ENCODE measurements around the gene RAB3C.

DNA sequence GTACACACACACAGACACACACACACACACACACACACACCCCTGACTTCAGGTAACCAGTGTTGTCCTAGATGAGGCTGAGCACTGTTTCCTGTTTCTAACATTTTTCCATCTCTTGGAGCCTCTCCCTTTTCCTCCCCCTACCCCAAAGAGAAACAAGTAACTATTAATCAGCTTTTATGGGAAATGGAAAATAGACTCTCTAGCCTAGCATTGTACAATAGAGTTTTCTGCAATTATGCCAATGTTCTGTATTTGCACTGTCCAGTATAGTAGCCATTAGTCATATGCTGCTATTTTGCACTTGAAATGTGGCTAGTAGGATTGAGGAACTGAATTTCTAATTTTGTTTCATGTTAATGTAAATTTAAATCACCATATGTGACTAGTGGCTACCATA lies 33.1 kb downstream of the RAB3C start:
- TF ChIP-seq, protein P1, sequence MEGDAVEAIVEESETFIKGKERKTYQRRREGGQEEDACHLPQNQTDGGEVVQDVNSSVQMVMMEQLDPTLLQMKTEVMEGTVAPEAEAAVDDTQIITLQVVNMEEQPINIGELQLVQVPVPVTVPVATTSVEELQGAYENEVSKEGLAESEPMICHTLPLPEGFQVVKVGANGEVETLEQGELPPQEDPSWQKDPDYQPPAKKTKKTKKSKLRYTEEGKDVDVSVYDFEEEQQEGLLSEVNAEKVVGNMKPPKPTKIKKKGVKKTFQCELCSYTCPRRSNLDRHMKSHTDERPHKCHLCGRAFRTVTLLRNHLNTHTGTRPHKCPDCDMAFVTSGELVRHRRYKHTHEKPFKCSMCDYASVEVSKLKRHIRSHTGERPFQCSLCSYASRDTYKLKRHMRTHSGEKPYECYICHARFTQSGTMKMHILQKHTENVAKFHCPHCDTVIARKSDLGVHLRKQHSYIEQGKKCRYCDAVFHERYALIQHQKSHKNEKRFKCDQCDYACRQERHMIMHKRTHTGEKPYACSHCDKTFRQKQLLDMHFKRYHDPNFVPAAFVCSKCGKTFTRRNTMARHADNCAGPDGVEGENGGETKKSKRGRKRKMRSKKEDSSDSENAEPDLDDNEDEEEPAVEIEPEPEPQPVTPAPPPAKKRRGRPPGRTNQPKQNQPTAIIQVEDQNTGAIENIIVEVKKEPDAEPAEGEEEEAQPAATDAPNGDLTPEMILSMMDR (IDR thresholded peaks at IDR 0.05; ENCODE audit: insufficient read depth, low read depth, low read length): no peak
- TF ChIP-seq EZH2 (IDR thresholded peaks at IDR 0.05; ENCODE audit: insufficient read depth, low read length): no peak
